Measurements from ENCODE around the gene PPP2R3B.

Gene PPP2R3B

GRCh38 chrX:370963-371745 is 15.6 kb downstream of the PPP2R3B start:
- intact Hi-C loops (cut with micrococcal nuclease), result no loop called here
- Mint-ChIP-seq H3K4me1 (ENCODE audit: low read depth) (peaks cover 14% of the 10 kb centered on the region), H3K4me3 (no peak overlapping the region), H3K9me3 (no peaks in the 10 kb centered on the region), H3K27ac (no peak overlapping the region), H3K36me3 (ENCODE audit: low read depth) (no peaks in the 10 kb centered on the region), H3K27me3 (peaks cover 45% of the 10 kb centered on the region)

- Mint-ChIP-seq H3K27me3 (peaks cover 37% of the 10 kb centered on the region), H3K4me1 (ENCODE audit: low read depth) (peaks cover 14% of the 10 kb centered on the region), H3K4me3 (no peak overlapping the region), H3K27ac (no peak overlapping the region), H3K9me3 (no peaks in the 10 kb centered on the region), H3K36me3 (ENCODE audit: low read depth) (no peaks in the 10 kb centered on the region)
- intact Hi-C loops (cut with micrococcal nuclease), result no loop called here
These were observed 16.3 kb downstream of the PPP2R3B start for GRCh38 chrX:370244-370962.

GRCh38 chrX:369563-370101 is 17.1 kb downstream of the PPP2R3B start:
- H3K4me3 Mint-ChIP-seq, result no peak overlapping the region
- peaks cover 8% of the 10 kb centered on the region for H3K4me1 Mint-ChIP-seq (ENCODE audit: low read depth)
- peaks cover 30% of the 10 kb centered on the region for H3K27me3 Mint-ChIP-seq
- intact Hi-C loops (cut with micrococcal nuclease), result no loop called here
- no peaks in the 10 kb centered on the region for H3K9me3 Mint-ChIP-seq
- H3K27ac Mint-ChIP-seq, result no peak overlapping the region
- no peaks in the 10 kb centered on the region for H3K36me3 Mint-ChIP-seq (ENCODE audit: low read depth)

GRCh38 chrX:368811-369562 is 17.7 kb downstream of the PPP2R3B start:
- Mint-ChIP-seq H3K27ac (no peak overlapping the region), H3K4me1 (ENCODE audit: low read depth) (peaks cover 3% of the 10 kb centered on the region), H3K36me3 (ENCODE audit: low read depth) (no peaks in the 10 kb centered on the region), H3K9me3 (peaks cover under 1% of the 10 kb centered on the region), H3K4me3 (no peak overlapping the region), H3K27me3 (peaks cover 23% of the 10 kb centered on the region)
- intact Hi-C loops (cut with micrococcal nuclease), result no loop called here

- Mint-ChIP-seq H3K4me1 (ENCODE audit: low read depth) (no peaks in the 10 kb centered on the region), H3K36me3 (ENCODE audit: low read depth) (peaks cover 10% of the 10 kb centered on the region), H3K4me3 (no peak overlapping the region), H3K27me3 (peaks cover 17% of the 10 kb centered on the region), H3K27ac (no peak overlapping the region), H3K9me3 (peaks cover 12% of the 10 kb centered on the region)
- intact Hi-C loops (cut with micrococcal nuclease), result no loop called here
These were observed 18.8 kb downstream of the PPP2R3B start for GRCh38 chrX:367866-368265.

GRCh38 chrX:367349-367748 is 19.4 kb downstream of the PPP2R3B start:
- H3K27me3 Mint-ChIP-seq, result peaks cover 13% of the 10 kb centered on the region
- H3K9me3 Mint-ChIP-seq, result peaks cover 17% of the 10 kb centered on the region
- peaks cover 11% of the 10 kb centered on the region for H3K36me3 Mint-ChIP-seq (ENCODE audit: low read depth)
- H3K4me3 Mint-ChIP-seq, result no peak overlapping the region
- intact Hi-C loops (cut with micrococcal nuclease), result no loop called here
- no peaks in the 10 kb centered on the region for H3K4me1 Mint-ChIP-seq (ENCODE audit: low read depth)
- H3K27ac Mint-ChIP-seq, result no peak overlapping the region

DNA sequence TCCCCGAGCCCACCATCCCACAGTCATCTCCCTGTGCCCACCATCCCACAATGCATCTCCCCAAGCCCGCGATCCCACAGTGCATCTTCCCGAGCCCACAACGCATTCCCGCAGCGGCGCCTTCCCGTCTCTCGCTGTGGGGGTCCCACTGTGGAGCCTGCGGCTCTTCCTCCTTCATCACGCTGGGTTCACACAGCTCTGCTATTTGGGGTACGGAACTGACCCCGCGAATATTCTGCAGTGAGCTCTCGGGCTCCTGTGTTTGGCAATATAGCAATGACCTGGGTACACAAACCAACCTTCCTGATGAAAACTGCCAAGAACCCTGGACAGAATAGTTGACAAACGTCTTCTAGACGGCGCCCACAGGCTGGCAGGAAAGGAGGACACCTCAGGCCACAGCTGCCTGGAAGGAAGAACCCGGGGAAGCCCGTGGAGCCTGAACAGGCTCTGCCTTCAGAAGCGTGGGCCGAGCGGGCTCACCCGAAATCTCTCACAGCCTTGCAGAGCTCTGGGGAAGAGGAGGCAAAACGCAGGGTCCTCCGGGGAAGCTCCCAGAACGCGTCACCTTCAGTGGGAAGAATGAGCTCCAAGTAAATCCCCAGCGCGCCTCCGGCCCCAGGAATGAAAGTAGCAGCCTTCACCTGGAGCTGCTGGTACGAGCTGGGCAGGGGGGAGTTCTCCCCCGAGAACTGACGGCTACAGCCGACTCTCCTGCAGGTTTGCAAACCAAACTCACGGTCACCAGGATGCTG is 22.9 kb downstream of the PPP2R3B start:
- Mint-ChIP-seq H3K27me3 (no peaks in the 10 kb centered on the region), H3K9me3 (peaks cover 47% of the 10 kb centered on the region), H3K4me1 (ENCODE audit: low read depth) (no peaks in the 10 kb centered on the region), H3K27ac (no peak overlapping the region), H3K36me3 (ENCODE audit: low read depth) (peaks cover 42% of the 10 kb centered on the region), H3K4me3 (no peak overlapping the region)
- intact Hi-C loops (cut with micrococcal nuclease), result no loop called here

- Mint-ChIP-seq H3K9me3 (peaks cover 54% of the 10 kb centered on the region), H3K4me1 (ENCODE audit: low read depth) (no peaks in the 10 kb centered on the region), H3K36me3 (ENCODE audit: low read depth) (peaks cover 50% of the 10 kb centered on the region), H3K27ac (no peak overlapping the region), H3K27me3 (no peaks in the 10 kb centered on the region), H3K4me3 (no peak overlapping the region)
- intact Hi-C loops (cut with micrococcal nuclease), result no loop called here
These were observed 23.6 kb downstream of the PPP2R3B start for GRCh38 chrX:362937-363620.

DNA sequence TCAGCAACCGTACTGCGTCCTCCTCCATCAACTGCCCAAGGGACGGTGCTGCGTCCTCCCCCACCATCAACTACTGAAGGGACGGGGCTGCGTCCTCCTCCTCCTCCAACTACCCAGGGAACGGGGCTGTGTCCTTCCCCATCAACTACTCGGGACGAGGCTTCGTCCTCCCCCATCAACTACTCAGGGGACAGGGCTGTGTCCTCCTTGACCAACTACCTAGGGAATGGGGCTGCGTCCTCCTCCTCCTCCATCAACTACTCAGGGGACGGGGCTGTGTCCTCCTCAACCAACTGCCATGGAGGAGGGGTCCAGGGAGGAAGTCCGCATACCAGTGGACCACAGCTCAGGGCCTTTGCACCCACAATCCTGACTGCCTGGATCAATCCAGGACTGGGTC is 24.4 kb downstream of the PPP2R3B start:
- H3K9me3 Mint-ChIP-seq, result peaks cover 54% of the 10 kb centered on the region

GRCh38 chrX:361231-362145 is 25.2 kb downstream of the PPP2R3B start:
- intact Hi-C loops (cut with micrococcal nuclease), result no loop called here
- H3K9me3 Mint-ChIP-seq, result peaks cover 54% of the 10 kb centered on the region
- peaks cover 57% of the 10 kb centered on the region for H3K36me3 Mint-ChIP-seq (ENCODE audit: low read depth)
- peaks cover 8% of the 10 kb centered on the region for H3K4me1 Mint-ChIP-seq (ENCODE audit: low read depth)
- no peaks in the 10 kb centered on the region for H3K27me3 Mint-ChIP-seq
- H3K27ac Mint-ChIP-seq, result no peak overlapping the region
- no peak overlapping the region for H3K4me3 Mint-ChIP-seq

More for the DNA sequence above, 24.4 kb downstream of the PPP2R3B start:
- Mint-ChIP-seq H3K4me1 (ENCODE audit: low read depth) (peaks cover 5% of the 10 kb centered on the region), H3K27ac (no peak overlapping the region), H3K27me3 (no peaks in the 10 kb centered on the region), H3K36me3 (ENCODE audit: low read depth) (peaks cover 57% of the 10 kb centered on the region), H3K4me3 (no peak overlapping the region)
- intact Hi-C loops (cut with micrococcal nuclease), result no loop called here

DNA sequence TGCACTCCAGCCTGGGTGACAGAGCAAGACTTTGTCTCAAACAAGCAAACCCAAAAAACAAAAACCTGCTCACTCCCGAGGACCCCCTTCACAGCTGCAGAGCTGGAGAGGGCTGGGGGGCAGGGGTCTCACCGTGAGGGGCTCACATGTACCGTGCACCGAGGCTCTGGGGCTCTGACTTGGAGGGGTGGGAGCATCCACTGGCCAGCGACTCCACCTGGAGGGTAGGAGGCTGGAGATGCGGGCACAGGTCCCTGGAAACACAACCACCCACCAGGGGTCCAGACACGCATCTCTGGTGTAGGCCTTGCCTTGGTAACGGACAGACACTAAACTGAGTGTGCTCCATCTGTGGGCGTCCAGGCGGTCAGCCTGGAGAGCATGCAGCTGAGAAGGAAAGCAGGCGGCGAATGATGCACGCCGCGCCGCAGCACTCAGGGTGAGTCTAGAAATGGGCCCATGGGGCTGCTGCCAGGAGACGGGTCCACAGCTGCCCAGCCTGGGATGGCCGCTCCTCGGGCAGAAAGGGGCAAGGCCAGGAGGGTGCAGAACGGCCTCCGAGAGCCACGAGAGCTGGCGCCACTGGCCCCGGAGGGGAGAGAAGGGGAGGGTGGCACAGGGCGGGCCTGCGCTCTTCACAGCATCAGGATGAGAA is 26.1 kb downstream of the PPP2R3B start:
- no peak overlapping the region for H3K4me3 Mint-ChIP-seq
- H3K27ac Mint-ChIP-seq, result no peak overlapping the region
- H3K27me3 Mint-ChIP-seq, result no peaks in the 10 kb centered on the region
- peaks cover 57% of the 10 kb centered on the region for H3K36me3 Mint-ChIP-seq (ENCODE audit: low read depth)
- H3K4me1 Mint-ChIP-seq (ENCODE audit: low read depth), result peaks cover 8% of the 10 kb centered on the region
- intact Hi-C loops (cut with micrococcal nuclease), result no loop called here
- H3K9me3 Mint-ChIP-seq, result peaks cover 54% of the 10 kb centered on the region

DNA sequence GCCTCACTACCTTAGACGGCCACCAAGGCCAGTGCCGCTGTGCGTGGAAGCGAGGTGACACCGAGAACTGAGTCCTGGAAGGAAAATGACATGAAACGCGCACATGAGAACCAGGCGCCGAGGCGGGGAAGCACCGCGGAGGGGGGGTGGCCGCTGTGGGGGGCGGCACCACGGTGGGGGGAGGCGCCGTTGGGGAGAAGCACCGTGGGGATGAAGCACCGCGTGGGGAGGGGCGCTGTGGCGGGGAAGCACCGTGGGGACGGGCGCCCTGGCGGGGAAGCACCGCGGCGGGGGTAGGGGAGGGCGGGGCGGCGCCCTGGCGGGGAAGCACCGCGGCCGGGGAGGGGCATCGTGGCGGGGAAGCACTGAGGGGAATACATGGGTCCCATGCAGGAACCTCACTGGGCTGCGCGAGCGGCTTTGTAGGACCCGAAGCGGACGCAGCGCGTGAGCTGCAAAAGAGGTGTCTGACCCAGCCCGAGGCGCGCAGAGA is 28.0 kb downstream of the PPP2R3B start:
- Mint-ChIP-seq H3K36me3 (ENCODE audit: low read depth) (peaks cover 55% of the 10 kb centered on the region), H3K4me1 (ENCODE audit: low read depth) (peaks cover 8% of the 10 kb centered on the region), H3K9me3 (peaks cover 50% of the 10 kb centered on the region), H3K27me3 (no peaks in the 10 kb centered on the region), H3K27ac (no peak overlapping the region), H3K4me3 (no peak overlapping the region)
- intact Hi-C loops (cut with micrococcal nuclease), result no loop called here
